ENCODE measurements around the gene TRIM44.

TRIM44 gene

GRCh38 chr11:35809561-35809960, 147.0 kb downstream of the TRIM44 start:
- no peak for TF ChIP-seq CTCF (conservative IDR thresholded peaks at IDR 0.05; ENCODE audit: control insufficient read depth, insufficient read depth, low read depth, low read length)
- no peak overlapping the region for H3K4me3 ChIP-seq (ENCODE audit: control insufficient read depth, low read depth, low read length)
- no peak for DNase-seq (ENCODE audit: low read depth)

- DNase-seq (ENCODE audit: low read depth), result no peak
- TF ChIP-seq CTCF (conservative IDR thresholded peaks at IDR 0.05; ENCODE audit: control insufficient read depth, insufficient read depth, low read depth, low read length), result no peak
Measured at GRCh38 chr11:35810045-35810645, 147.6 kb downstream of the TRIM44 start.

GRCh38 chr11:35811783-35812182, 149.2 kb downstream of the TRIM44 start:
- no peak for DNase-seq (ENCODE audit: low read depth)

More at GRCh38 chr11:35810045-35810645, 147.6 kb downstream of the TRIM44 start:
- no peak overlapping the region for H3K4me3 ChIP-seq (ENCODE audit: control insufficient read depth, low read depth, low read length)

GRCh38 chr11:35812828-35813227, 150.3 kb downstream of the TRIM44 start:
- no peak overlapping the region for H3K4me3 ChIP-seq (ENCODE audit: control insufficient read depth, low read depth, low read length)
- DNase-seq (ENCODE audit: low read depth), result no peak

More at GRCh38 chr11:35811783-35812182, 149.2 kb downstream of the TRIM44 start:
- no peak overlapping the region for H3K4me3 ChIP-seq (ENCODE audit: control insufficient read depth, low read depth, low read length)
- TF ChIP-seq CTCF (conservative IDR thresholded peaks at IDR 0.05; ENCODE audit: control insufficient read depth, insufficient read depth, low read depth, low read length), result no peak

GRCh38 chr11:35814081-35814695, 151.6 kb downstream of the TRIM44 start:
- H3K4me3 ChIP-seq (ENCODE audit: control insufficient read depth, low read depth, low read length), result no peak overlapping the region
- no peak for TF ChIP-seq CTCF (conservative IDR thresholded peaks at IDR 0.05; ENCODE audit: control insufficient read depth, insufficient read depth, low read depth, low read length)
- no peak for DNase-seq (ENCODE audit: low read depth)

More at GRCh38 chr11:35812828-35813227, 150.3 kb downstream of the TRIM44 start:
- TF ChIP-seq CTCF (conservative IDR thresholded peaks at IDR 0.05; ENCODE audit: control insufficient read depth, insufficient read depth, low read depth, low read length), result no peak

- TF ChIP-seq CTCF (conservative IDR thresholded peaks at IDR 0.05; ENCODE audit: control insufficient read depth, insufficient read depth, low read depth, low read length), result no peak
- H3K4me3 ChIP-seq (ENCODE audit: control insufficient read depth, low read depth, low read length), result no peak overlapping the region
- peak; percentile 57 for DNase-seq (ENCODE audit: low read depth)
Measured at GRCh38 chr11:35814720-35815305, 152.2 kb downstream of the TRIM44 start.
